Keratinocyte (primary cell): ENCODE measurements around the gene DPH7.

Source experiments
- CTCF ChIP-seq, 3 experiments: IDR thresholded peaks in 1 of 3; conservative IDR thresholded peaks in 1 of 3; optimal IDR thresholded peaks in 1 of 3; 2 replicates in 2 of 3; 3 replicates in 1 of 3; pipeline versions ENCODE3 to v1.5.1; 2011; ENCODE audit warnings: low read length in 3 of 3, mild to moderate bottlenecking in 3 of 3, moderate library complexity in 2 of 3, control low read depth in 1 of 3, inconsistent platforms in 1 of 3; ENCODE audit not compliant: insufficient read depth in 2 of 3; ENCODE audit errors: extremely low read depth in 1 of 3
- EZH2 ChIP-seq: IDR thresholded peaks from one replicate; pipeline ENCODE4 v1.6.1; 2012; ENCODE audit warnings: inconsistent platforms, mild to moderate bottlenecking, low read length, moderate library complexity

DNA sequence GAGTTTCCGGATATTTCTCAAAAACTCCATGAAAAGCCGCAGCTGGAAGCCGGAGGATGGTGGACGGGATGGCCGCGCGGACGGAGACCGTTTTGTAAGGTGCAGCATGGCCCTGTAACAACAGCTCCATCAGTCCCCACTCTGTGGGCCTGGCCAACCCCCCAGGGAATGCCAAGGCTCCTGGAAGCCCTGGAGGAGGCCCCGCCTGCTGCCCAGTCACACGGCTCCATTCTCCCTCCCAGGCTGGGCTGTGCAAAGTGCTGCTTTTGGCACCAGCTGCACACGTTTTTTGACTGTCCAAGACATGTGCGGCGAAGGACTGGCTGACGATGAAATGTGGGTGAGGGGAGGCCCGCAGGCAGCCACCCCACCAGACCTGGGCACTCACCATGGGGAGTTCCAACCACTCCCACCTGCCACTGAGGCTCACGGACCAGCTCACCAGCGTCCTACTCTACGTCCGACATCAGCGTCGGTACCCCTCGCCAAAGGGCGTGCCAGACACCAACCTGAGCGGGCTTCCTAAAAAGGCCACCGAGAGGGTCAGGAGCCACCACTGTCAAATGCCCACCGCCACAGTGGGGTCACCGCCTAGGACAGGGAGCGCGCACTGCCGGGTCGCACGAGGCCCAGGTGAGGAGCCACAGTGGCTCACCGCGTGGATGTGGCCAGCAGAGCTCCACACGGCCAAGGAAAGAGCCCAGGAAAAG lies 55.8 kb downstream of the DPH7 start:
- TF ChIP-seq CTCF (optimal IDR thresholded peaks at IDR 0.05 in 1 of 3, IDR thresholded peaks at IDR 0.05 in 1 of 3, conservative IDR thresholded peaks at IDR 0.05 in 1 of 3; ENCODE audit: extremely low read depth in 1 of 3, insufficient read depth in 2 of 3, low read length in 3 of 3) (no peak), EZH2 (no peak)
